DMS153 treated with DMSO at 0.1 percent for 48 hours (cell line): ENCODE data around the gene ATXN2.
"Not testable (repeated sequence)": the region's sequence is repeated elsewhere in the genome, so short reads cannot be mapped to it uniquely, and the experiment has no call there.

Experiments
- DNase-seq: peaks from one replicate; lab custom pipeline; 2025; ENCODE audit not compliant: unreplicated experiment; lab: John Stamatoyannopoulos, UW

Gene ATXN2

DNA sequence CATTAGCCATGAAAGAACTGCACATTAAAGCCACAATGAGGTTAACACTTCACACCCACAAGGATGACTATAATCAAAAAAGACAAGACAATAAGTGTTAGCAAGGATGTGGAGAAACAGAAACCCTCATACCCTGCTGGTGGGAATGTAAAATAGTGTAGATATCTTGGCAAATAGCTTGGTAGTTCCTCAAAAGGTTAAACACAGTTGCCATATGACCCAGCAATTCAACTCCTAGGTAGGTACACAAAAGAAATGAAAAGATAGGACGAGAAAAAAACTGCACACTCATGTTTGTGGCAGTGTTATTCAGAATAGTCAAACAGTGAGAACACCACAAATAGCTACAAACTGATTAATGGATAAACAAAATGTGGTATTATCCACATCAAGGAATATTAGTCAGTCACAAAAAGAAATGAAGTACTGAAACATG lies 93.5 kb downstream of the ATXN2 start:
- DNase-seq, result no peak

DNA sequence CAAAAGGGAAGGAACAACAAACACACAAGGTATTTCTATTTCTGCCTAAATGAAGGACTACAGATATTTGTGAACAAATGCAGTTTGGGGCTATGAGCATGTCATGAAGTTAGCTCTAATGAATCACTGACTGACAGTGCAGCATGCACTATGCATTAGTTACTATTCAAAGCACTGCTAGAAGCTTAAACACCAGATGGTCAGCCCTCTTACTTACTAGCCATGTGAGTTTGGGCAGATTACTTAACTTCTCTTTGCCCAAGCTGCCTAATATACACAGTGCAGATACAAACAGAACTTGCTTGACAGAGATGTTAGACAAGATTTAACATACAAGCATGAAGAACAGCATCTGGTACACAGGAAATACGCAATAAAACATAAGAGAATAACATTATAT lies 96.0 kb downstream of the ATXN2 start:
- no peak for DNase-seq

DNA sequence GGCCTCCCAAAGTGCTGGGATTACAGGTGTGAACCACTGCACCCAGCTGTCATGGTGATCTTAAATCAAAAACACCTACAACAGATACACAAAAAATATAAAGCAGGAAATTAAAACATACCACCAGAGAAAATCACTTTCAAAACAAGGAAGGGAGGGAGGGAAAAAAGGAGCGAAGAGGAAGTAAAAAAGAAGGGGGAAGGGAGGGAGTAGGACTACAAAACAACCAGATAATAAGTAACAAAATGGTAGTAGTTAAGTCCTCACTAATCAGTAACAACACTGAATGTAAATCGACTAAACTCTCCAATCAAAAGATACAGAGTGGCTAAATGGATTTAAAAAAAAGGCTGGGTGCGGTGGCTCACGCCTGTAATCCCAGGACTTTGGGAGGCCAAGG lies 104.4 kb downstream of the ATXN2 start:
- DNase-seq, result no peak

DNA sequence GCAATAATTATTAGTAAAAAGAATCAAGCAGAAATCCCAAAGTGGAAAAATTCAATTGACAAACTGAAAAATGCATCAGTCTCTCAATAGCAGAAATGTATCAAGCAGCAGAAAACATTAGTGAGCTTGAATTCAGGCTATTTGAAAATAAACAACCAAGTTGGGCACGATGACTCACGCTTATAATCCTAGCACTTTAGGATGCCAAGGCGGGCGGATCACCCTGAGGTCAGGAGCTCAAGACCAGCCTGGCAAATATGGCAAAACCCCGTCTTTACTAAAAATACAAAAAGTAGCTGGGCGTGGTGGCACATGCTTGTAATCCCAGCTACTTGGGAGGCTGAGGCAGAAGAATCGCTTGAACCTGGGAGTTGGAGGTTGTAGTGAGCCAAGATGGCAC lies 106.1 kb downstream of the ATXN2 start:
- DNase-seq, result not testable (repeated sequence)

- no peak for DNase-seq
Measured at GRCh38 chr12:111488798-111489197, 110.3 kb downstream of the ATXN2 start.

DNA sequence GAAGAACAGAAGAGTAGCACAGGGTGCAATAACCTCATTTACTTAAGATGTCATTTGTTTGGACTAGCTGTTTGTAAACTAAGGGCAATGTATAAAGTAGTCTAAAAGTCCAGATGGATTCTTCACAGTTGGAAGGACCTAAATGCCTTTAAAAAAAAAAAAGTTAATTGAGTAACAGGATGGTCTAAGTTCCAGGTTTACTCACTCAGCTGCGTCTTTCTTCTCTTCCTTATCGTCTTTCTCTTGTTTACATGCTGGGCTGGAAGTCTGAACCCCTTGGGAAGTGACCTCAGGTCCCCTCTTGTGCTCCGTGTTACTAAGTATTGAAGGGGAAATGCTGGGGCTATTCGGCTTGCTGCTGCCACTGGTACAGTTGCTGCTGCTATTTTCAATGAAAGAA lies 110.8 kb downstream of the ATXN2 start:
- DNase-seq, result no peak

GRCh38 chr12:111482462-111482861 lies 116.7 kb downstream of the ATXN2 start:
- no peak for DNase-seq

GRCh38 chr12:111471236-111471635 lies 127.9 kb downstream of the ATXN2 start:
- no peak for DNase-seq

DNA sequence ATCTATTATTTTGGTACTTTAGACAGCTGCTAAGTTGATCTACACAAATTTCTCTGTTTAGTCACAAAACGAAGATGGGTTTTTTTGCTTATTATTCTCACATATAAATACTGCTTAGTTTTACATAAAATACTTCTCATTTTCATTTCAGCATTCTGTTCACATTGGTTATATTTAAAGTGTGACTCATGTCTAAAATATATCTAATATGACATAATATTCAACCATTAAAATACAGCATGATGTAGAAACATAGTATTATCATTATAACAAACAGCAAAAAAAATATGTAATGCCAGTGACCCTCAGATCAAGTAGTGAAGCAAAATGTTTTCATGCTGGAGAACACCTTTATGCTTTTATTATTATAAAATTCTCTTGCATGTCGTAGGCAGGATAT lies 129.7 kb downstream of the ATXN2 start:
- no peak for DNase-seq

DNA sequence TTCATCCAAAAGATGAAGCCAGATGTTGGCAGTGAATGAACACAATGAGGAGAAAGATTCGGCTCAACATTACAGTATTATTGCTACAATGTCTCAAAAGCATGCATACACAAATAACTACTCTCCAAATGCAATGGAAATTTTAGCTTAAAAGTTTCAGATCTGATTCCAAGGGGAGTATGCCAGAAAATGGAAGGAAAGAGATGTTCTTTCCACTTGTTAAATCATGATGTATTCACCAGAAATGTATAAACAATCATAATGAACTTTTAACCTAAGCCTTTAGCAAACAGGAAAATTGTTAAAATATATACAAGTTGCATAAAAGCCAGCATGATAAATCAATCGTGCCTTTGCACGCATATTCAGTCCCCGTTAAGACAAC lies 131.3 kb downstream of the ATXN2 start:
- DNase-seq, result no peak

- no peak for DNase-seq
Measured at GRCh38 chr12:111467092-111467856, 131.8 kb downstream of the ATXN2 start.

GRCh38 chr12:111462210-111462769 lies 136.8 kb downstream of the ATXN2 start:
- no peak for DNase-seq

GRCh38 chr12:111460111-111460510 lies 139.0 kb downstream of the ATXN2 start:
- DNase-seq, result not testable (repeated sequence)

DNA sequence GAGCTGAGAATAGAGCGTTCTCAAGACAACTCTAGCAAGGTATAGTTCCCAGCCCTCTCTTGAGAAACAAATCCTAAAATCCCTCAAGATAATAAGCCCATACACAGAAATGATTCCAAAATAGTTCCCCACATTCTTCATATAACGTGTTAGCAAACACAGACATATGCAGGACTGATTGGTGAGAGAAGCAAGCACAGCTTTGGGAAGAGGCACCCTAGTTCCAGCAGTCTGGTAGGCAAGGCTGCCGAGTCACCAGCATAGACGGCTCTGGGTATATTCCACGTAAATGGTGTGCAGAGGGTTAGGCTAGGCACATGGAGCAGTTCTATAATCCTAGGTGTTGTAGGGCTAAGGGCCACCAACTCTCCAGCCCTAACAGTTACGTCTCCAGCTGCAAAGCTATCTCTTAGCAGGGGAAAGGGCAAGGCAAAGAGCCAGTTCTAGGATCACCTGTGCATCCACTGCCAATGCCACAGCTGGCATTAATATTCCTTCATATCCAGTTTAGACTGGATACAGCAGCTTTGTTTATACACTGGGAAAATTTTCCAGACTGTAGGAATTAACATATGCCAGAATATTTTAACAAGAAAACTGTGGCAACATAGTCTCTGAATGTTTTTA lies 140.5 kb downstream of the ATXN2 start:
- DNase-seq, result no peak

DNA sequence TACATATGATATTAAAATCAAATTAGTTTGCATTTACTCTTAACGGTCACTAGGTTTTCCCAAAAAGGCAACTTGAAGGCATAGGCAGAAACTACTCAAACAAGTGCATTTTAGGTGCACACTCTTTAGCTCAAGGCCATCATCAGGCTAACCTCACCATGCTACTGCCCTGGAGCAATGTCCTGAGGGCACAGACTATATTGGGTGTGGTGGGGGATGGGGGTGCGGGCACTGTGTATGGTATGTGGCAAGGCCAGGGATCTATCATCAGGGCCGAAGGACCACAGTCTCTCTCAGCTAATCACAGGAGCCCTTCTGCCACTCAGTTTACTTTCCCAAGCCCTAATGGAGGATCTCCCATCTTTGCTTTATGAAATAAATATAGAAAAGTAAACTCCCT lies 141.5 kb downstream of the ATXN2 start:
- no peak for DNase-seq

DNA sequence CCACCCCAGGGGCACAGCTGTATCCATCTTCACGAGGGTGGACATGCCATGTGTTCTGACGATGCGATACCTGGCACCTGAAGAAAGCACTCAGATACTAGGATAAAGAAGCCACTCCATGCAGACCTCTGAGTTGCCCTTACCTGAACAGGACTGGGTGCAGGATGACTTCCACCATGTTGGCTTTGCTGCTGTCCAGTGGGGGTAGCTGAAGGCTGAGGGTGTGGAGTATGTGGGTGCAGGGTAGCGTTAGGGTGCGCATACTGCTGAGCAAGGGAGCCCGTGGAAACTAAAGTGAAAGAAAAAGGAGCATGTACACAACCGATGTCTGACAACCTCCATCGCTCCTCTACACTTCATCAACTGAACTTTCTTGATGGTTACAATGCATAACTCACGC lies 142.0 kb downstream of the ATXN2 start:
- no peak for DNase-seq

GRCh38 chr12:111455448-111456320 lies 143.4 kb downstream of the ATXN2 start:
- no peak for DNase-seq

DNA sequence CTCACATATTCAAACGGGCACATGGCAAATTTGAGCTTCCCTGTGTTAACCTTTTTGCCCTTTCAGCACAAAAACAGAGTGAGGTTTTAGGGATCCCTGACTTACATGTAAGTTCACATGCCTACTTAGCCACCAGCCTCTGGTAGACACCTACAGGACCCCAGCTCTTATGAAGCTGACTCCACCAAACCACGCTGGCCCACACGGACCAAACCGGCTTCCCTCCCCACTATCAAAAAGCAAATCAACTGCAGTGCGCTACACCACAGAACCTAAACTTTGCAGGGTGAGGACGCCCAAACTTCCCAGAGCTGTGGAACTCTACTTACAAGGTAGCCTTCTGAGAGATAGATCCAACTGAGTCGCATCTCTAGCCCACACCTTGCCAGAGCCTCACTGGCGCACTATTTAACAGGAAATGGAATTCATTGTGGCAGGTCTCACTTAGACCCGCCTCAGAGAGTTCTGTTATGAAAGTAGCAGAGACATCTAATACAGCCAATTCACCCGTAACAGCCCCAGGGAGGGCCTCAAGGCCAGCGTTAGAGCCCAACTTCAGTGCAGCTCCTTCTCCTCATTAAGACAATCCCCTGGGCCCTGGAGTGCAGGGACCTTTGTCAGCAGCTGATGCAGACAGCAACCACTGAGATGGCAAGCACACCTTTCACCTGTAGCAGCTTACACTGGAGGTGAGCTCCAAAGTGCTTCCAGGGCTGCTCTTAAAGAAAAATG lies 144.2 kb downstream of the ATXN2 start:
- DNase-seq, result no peak

GRCh38 chr12:111454311-111454710 lies 144.8 kb downstream of the ATXN2 start:
- DNase-seq, result no peak

GRCh38 chr12:111453071-111453989 lies 145.8 kb downstream of the ATXN2 start:
- no peak for DNase-seq
